Germinal center (tissue), 1 donor: ENCODE results near the gene PSMG4.
A peak's percentile ranks its signal among the peaks of the same experiment; 100 is the strongest.

ENCODE experiments used
- DNase-seq: peaks from one replicate; pipeline ENCODE4 v3.0.0; 2012; ENCODE audit warnings: mixed read lengths, low spot score

Gene PSMG4

DNA sequence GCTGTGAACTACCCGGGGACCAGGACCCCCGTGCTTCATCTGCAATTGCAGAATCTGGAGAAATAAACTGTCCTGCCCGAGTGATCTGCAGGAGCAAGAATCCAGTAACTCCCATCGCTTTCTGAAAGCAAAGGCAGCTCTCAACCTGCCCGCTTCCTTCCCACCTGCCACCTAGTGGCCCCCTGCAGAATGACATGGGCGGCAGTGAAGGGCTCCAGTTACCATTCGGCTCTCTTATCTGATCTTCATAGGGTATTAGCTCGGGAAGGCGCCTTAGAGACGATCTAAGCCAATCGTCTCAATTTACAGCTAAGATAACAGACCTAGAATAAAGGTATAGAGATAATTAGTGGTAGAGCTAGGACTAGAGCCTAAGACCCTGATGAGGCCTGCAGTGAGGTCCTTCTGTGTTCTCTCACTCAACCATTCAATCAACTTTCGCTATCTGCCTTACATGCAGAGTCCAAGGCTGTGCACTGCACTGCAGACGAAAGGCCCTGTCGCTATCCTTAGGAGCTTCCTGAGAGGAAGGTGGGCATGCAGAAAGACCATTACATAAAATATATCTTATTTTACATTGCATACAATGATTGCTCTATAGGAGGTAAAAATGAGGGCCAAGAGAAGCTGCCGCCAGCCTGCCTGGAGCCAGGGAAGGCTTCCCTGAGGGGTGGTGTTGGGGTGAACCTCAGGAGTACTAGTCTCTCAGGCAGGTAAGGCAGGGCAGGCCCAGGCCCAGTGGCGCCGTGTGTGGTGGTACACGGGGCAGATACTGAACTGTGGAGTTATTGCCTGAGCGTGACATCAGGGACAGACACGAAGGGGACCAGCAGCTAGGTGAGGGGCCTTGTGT is 7.1 kb upstream of the PSMG4 start:
- peak; percentile 89 for DNase-seq

DNA sequence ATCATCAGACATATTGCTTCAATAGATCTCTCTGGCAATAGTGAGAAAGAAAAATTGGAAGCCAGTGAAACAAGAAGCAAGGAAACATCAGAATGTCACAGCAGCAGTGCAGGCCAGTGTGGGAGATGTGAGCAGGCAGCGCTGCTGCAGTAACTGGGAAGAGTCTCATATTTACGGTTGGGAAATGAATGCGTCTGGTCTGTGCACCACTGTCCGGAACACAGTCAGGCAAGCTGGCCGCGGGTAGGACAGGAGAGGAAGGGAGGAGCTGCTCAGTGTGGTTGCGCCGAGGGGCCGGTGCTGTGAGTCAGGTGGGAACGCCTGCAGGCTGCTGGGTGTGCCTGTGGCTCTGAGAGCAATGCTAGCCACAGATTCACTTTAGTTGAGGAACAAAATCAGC is 6.4 kb upstream of the PSMG4 start:
- no peak for DNase-seq

DNA sequence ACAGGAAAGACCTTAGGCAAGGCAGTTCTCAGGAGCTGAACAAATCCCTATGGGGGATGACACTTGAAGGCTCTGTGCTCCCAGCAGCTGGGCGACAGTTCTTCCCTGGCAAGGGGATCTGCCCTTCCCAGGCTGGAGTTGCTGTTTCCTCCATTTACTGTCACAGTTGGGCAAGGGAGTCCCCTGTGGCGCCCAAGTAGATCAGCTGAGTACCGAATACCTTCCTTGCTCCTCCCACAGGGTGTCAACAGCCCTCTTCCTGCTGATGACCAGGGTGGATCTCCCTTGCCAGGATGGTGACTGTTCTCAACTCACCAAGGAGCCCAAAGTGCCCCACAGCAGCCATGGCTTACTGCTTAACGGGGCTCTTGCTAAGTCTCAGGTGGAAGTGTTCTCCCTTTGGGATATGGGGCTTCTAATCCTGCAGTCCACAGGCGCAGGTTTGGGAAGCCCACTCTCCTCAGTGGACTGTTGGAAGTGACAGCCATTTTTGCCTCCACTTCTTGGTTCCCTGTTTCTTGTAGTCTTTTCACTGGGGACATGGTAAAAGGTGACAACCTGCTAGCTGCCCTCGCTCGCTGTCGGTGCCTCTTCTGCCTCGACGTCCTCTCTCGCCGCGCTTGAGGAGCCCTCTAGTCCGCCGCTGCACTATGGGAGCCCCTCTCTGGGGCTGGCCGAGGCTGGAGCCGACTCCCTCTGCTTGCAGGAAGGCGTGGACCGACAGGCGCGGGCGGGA is 5.7 kb upstream of the PSMG4 start:
- no peak for DNase-seq

DNA sequence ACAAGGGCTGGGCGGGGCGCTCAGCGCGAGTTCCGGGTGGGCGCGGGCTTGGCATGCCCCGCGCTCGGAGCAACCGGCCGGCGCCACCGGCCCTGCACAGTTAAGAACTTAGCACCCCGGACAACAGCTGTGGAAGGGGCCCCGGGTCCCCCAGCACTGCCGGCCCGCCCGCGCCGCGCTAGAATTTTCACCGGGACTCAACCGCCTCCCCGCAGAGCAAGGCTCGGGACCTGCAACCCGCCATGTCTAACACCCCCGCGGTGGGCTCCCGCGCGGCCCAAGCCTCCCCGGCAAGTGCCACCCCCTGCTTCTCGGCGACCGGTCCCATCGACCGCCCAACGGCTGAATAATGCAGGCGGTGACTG is 5.2 kb upstream of the PSMG4 start:
- no peak for DNase-seq

DNA sequence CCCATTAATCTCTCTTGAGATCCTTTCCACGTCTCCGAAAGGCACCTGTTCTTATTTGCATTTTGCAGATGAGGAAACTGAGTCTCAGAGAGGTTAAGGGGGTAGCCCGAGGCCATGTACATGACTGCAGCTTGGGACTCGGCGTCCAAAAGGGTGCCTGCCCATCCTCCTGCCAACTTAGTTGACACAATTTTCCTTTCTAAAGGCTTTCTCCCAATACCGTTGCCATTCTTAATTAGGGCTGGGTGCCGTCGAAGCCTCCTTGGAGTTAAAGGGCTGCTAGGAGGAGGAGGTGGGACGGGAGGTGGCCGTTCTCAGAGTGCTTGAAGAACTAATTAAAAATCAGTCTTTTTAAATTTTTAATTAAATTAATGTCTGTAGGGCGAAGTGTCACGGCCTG is 546 bp upstream of the PSMG4 start:
- no peak for DNase-seq

DNA sequence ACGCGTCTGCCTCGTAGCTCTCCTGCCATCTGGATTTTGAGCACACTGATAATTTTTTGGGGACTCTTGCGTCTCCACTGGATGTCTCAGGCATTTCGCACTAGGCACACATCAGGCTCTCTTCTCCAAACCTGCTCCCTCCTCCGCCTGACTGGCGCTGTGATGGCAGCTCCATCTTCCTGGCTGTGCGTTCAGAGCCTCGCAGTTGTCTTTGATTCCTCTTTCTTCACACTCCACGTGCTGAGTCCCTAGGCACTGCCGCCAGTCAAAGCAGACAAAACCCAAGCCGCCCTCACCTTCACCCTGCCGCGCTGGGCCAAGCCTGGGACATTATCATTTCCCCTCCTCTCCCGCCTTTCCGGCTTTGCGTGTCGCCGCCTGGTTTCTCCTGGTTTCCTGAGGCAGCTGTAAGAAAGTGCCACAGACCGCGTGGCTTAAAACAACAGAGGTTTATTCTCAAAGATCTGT is 778 bp downstream of the PSMG4 start:
- peak; percentile 54 for DNase-seq

DNA sequence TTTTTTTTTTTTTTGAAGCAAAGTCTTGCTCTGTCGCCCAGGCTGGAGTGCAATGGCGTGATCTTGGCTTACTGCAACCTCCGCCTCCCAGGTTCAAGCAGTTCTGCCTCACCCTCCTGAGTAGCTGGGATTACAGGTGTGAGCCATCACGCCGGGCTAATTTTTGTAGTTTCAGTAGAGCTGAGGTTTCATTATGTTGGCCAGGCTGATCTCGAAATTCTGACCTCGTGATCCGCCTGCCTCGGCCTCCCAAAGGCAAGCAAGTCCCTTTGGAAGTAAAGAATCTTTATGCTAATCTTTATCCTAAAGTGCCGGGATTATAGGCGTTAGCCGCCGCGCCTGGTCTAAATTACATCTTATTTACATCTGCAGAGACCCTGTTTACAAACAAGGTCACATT is 1.5 kb downstream of the PSMG4 start:
- DNase-seq: no peak

DNA sequence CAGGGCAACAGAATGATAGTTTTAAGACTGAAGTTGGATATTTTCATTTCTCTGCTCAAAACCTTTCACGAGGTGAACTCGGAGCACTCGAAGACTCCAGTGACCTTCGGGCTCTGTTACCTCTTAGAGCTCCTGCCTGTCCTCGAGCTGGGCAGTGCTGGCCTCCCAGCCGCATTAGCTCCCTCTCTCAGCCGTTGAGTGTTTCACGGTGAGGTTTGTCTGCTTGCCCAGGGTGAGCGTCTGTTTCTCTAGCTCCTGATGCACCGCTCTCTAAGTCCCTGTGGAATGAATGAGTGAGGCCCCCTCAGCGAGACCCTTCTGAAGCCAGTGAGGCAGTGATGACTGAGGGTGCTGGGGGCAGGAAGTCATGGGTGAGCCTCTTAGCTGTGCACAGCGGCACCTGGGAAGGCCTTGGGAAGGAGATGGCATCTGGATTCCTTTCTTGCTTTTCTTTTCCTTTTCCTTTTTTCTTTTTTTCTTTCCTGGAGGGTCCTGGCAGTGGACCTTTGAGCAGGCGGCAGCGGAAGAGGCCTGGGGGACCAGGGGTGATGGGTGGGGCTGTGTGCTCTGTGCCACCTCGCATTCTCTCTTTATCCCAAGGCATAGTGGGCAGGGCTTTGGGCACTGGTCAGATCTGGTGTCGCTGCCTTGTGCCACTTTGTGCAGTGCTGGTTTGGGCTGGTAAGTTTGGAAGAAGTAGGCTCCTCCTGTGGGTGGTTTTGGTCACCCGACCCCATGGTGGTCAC is 2.2 kb downstream of the PSMG4 start:
- no peak for DNase-seq

DNA sequence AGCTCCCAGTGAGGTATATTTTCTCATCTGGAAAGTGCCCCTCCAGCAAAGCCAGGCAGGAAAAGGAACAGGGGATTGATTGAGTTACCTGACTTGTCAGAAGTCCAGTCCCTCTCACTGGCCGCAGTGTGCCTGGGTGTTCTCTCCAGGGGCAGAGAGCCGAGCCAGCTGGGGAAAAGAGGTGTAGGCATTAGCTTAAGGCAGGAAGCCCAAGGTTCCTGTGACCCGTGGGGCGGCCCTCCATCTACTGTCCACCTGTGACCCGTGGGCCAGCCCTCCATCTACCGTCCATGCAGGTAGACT is 2.7 kb downstream of the PSMG4 start:
- no peak for DNase-seq

DNA sequence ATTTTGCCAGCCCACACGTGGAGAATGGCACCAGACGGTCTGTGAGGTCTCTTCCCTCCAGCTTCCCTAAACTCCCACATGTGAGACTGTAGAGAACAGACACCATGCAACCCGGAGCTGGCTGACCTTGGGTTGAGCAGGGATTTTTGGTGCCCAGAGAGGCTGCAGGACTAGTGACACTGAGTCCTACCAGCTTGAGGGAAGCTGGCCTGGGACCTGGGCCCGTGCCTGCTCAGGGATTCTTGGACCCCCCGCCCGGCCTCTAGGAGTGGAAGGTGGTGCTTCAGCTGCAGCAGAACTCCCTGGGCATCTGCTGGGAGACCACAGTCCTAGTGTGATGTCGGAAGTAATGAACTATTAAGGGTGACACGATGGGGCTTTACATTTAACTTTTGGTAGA is 3.2 kb downstream of the PSMG4 start:
- no peak for DNase-seq

DNA sequence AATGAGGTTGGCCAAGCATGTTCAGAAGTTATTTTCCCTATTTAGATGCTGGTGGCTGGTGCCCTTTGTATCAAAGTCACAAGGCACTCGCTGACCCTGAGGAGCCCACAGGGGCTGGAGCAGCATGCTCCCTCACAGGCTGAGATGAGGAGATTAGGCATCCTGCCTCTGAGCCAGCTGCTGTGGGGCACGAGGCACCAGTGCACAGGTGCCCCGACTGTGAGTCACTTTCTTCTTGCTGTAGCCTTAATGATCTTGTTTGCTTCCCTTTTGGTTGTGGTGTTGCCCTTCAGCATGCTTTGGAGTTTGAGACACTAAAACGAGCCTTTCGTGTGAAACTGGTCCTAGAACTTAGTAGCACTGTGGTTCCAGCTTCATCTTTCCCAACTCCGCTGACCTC is 4.3 kb downstream of the PSMG4 start:
- no peak for DNase-seq

DNA sequence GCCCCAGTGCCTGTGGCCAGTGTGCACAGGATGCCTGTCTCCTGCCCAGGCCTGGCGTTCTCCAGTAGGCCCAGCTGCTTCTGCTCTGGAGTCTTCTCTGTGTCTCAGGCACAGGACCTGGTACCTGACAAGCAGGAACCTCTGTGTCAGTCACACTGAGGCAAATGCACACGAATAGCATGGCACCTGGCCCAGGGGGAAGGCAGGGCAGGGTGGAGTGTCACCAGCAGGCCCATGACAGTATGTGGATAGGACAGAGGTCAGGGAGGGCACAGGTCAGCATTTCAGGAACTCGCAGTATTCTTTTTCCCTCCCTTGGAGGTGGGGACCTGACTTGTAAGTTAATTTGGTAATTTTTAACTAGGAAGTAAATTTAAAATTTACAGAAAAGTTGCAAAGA is 5.6 kb downstream of the PSMG4 start:
- DNase-seq: no peak

DNA sequence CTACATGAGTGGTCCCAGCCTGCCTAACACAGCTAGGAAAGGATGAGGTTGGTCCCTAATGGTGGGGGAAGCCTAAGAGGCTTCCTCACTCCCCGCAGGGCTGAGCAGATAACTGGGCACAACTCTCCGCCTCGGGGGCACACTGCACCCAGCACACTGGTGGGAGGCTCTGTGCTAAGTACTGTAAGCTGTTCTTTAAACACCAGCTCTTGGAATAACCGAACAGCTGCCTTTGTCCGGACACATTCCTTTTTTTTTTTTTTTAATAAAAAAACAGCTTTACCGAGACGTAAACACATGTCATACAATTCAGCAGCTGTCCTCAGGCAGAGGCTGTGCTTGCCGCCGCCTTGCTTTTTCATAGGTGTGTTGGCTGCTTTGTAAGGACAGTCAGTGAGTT is 6.9 kb downstream of the PSMG4 start:
- DNase-seq: no peak

DNA sequence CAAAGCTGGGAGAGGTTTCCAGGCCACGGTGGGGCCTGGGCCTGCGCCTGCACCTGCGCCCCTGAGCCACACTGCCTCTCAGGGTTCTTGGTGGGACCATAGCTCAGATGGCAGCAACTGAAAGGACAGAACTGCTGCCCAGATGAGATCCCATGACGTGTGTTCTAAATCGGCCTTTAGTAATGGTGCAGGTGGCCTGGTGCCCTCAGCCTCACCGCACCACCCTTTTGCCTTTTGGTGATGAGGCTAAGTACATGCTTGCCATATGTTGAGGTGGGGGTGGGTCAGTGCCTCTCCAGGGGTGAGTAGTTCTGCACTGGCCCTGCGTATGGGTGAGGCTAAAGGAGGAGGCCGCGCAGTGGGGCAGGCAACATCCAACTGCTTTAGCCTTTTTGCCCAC is 7.4 kb downstream of the PSMG4 start:
- no peak for DNase-seq

DNA sequence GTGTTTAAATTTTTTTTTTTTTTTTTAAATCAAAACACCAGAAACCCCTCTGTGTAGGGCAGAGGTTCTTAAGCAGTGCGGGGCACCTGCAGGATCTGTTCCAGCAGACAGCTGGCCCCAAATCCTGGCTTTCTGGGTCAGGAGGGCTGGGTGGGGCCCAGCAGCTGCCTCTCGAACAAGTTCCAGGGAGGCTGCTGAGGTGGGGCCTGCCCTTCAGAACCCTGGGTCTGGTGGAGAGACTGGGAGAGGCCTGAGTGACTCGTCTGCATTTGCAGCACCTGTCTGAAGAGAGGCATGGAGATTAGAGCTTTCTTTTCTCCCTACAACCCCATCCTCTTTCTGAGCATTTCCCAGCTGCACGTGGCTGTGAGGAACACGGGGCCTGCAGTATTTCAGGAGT is 8.4 kb downstream of the PSMG4 start:
- no peak for DNase-seq

DNA sequence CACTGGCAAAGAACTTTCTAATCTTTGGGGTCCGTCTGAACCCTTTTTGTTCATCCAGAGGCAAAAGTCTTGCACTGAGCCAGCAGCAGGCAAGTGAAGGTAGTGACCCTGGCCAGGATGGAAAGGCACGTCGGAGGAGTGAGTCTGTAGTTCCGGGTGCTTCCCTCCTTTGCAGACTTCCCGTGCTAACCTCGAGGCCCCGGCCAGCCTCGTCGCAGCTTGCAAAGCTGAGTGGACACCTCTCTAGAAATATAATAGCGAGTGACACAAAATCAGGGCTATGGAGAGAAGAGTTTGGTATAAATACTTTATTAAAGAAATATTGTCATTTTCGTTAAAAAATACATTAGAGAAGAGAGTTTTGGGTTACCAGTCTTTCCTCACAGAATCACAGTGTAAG is 9.9 kb downstream of the PSMG4 start:
- no peak for DNase-seq

DNA sequence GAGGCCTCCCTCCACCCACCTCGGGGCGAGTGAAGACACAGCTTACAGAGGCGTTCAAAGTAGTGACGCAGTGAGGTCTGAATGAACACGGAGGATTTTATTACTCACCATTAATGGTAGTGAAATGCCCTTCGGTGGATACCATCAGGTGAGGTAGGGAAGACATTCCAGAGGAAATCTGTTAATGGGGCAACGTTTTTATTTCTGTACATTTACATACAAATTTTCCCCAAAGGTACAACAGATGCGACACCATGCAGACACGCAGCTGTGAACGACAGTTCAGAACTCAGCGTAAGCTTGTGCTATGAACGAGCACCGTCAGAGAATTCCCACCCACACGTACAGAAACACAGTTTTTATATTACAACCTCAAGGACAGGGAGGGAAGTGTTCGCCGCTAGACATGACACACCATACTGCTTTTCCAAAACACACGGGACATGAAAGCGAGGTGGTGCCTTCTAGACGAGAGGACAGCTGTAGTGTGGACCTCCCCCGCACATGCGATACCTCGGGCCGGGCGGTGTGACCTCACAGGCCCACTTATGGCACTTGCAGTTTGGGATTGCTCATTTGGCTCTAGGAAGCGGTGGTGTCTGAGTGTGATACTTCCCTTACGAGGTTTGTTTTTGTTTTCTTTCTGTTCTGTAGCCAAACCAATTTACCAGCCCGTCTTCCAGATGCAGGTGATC is 10.7 kb downstream of the PSMG4 start:
- DNase-seq: no peak

DNA sequence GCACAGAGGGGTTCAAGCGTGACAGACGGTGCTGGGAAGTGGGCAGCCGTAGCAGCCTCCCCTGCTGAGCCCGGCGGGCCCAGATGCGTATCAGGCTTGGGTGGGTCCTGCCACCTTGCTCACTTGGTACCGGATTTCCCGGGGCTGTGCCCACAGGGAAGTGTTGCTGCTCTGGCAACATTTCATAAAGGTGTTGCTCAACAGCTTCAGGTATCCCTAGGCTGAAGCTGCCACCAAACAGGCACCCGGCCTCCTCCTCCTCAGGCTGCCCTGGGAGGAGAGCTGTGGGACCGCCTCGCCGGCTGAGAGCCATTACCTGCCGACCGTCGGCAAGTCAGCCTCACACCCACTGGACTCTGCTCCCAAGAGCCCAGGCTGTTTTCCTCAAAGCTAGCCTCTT is 11.5 kb downstream of the PSMG4 start:
- no peak for DNase-seq

DNA sequence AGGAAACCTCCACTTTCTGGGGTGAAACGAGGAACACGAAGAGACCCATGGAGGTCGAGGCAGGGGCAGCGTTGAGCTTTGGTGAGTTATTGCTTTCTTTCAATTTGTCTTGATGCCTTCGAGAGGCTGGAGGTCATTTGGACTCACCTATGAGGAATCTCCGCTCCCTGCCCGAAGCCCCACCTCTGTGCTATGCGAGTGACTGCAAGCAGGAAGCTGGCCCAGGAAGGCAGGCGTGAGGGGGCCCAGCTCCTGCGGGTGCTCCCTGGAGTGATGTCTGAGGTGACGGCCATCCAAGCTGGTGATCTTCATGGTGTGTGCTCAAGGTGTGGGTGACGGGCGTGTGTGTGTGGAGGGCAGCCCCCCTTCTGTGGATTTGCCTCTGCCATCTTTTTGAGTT is 13.0 kb downstream of the PSMG4 start:
- no peak for DNase-seq

DNA sequence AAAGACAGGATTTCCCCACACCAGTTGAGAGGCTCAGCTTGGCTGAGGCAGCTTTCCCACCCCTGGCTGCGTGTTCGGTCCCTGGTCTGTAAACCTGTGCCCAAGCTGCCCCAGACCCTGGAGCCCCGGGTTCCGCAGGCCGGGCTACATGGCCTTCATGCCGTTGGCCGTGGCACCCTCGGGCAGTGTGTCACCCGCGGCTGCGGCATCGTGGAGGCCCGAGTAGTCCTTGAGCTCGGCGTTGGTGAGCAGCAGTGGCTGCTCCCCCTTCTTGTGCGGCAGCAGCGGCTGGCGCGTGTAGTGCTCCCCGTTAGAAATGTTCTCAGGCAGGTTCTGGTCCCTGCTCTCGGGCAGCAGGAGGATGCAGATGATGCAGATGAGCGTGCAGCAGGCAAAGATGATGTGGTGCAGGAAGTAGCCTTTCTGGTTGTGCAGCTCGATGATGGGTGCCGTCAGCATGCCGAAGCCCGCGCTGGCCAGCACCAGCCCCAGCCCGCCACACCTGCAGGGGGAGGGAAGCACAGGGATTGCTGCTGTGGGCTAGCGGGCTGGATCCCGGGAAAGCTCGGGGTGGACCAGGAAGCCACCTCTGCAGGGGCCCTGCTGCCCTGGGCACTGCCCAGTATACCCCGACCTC is 14.3 kb downstream of the PSMG4 start:
- no peak for DNase-seq

DNA sequence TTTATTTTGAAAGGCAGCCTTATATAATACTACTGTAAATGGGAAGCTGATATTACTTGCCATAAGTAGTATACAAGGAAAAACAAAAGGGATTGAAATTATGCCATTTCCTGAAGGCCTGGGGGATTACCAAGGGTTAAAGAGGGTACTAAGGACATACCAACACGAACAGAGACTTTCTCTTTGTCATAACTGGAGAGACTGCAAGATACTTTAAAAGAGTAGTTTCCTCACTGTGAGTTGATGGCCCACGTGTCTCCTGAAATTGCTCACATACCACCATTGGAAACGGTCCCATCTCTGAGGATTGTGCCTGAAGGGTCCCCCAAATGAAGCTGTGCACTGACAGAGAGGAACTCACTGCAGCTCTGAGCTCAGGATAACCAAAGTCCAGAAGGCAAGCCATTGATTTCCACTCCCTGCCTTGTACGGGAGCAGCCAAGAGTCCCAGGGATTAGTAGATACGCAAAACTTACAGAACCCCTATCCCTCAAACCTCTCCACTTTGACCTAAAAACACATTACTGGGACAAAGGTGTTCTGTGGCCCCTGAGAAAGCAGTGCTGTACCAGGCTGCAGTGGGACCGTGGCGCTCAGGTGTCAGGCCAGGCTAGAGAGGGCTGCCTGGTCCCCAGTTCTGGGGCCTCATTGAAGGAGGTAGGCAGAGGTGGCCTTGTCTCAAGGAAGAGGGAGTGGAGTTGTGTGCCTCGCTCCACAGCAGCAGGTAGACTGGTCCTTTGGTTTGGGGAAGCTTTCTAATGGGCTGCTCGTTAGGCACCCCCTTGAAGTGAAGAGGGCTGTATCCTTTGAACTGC is 15.2 kb downstream of the PSMG4 start:
- no peak for DNase-seq
